CD14-positive monocyte (primary cell): Measurements from ENCODE around the gene ADGRL3. TPM values are rescaled to one million over a fixed set of nuclear protein-coding genes. Genes with fewer than 3 reads are reported as not detected.
"Not testable (repeated sequence)": the region's sequence is repeated elsewhere in the genome, so short reads cannot be mapped to it uniquely, and the experiment has no call there.

Experiments used
- DNase-seq, 3 donors: peaks; one replicate each; pipeline ENCODE4 v3.0.0-alpha.2; 2011 to 2022
- H2AFZ ChIP-seq: 2 replicates; pipeline ENCODE4 v1.6.0; 2012; ENCODE audit warnings: mild to moderate bottlenecking, low read depth, low read length, inconsistent platforms; ENCODE audit not compliant: insufficient read depth, poor library complexity, severe bottlenecking
- H3K27ac ChIP-seq, 2 donors: 1 replicate in 1 of 2; 2 replicates in 1 of 2; pipeline ENCODE4 v1.5.1; 2012 to 2013; ENCODE audit warnings: low read length in 2 of 2, control low read depth in 1 of 2, inconsistent platforms in 1 of 2, low read depth in 1 of 2, mild to moderate bottlenecking in 1 of 2
- H3K27me3 ChIP-seq, 2 donors: one replicate each; pipeline versions ENCODE4 v1.6.0 to v1.6.1; 2011 to 2013; ENCODE audit warnings: low read length in 2 of 2; ENCODE audit not compliant: control insufficient read depth in 2 of 2, insufficient read depth in 2 of 2
- H3K36me3 ChIP-seq, 2 donors: replicated peaks in 1 of 2; 1 replicate in 1 of 2; 2 replicates in 1 of 2; pipeline versions ENCODE4 v1.5.1 to v1.6.1; 2012 to 2013; ENCODE audit warnings: low read length in 2 of 2, control low read depth in 1 of 2, inconsistent platforms in 1 of 2, mild to moderate bottlenecking in 1 of 2; ENCODE audit not compliant: insufficient read depth in 2 of 2, control insufficient read depth in 1 of 2
- H3K4me1 ChIP-seq, 2 donors: 1 replicate in 1 of 2; 2 replicates in 1 of 2; pipeline versions ENCODE4 v1.5.1 to v1.6.1; 2012 to 2013; ENCODE audit warnings: low read length in 2 of 2, control low read depth in 1 of 2, inconsistent platforms in 1 of 2, mild to moderate bottlenecking in 1 of 2, moderate library complexity in 1 of 2; ENCODE audit not compliant: insufficient read depth in 2 of 2, control insufficient read depth in 1 of 2
- H3K4me2 ChIP-seq: replicated peaks from 2 replicates; pipeline ENCODE3; 2012; ENCODE audit warnings: low read length, moderate library complexity, mild to moderate bottlenecking; ENCODE audit not compliant: poor library complexity, severe bottlenecking; ENCODE audit errors: extremely low read depth
- H3K4me3 ChIP-seq, 3 experiments: fragments of 200-600 bp in 1 of 3; sonication (generic) in 1 of 3; replicated peaks in 1 of 3; 1 replicate in 2 of 3; 2 replicates in 1 of 3; pipeline ENCODE4 v1.5.1; 2011 to 2013; ENCODE audit warnings: low read length in 3 of 3, mild to moderate bottlenecking in 3 of 3, control low read depth in 2 of 3, low read depth in 2 of 3, inconsistent platforms in 1 of 3, moderate library complexity in 1 of 3
- H3K79me2 ChIP-seq: 2 replicates; pipeline ENCODE4 v1.6.0; 2012; ENCODE audit warnings: mild to moderate bottlenecking, control low read depth, inconsistent platforms, low read length, moderate library complexity; ENCODE audit not compliant: insufficient read depth
- H3K9ac ChIP-seq: 2 replicates; pipeline ENCODE4 v1.6.0; 2017; ENCODE audit warnings: low read length, mild to moderate bottlenecking; ENCODE audit not compliant: insufficient read depth, poor library complexity, severe bottlenecking
- H3K9me3 ChIP-seq, 2 donors: replicated peaks in 1 of 2; 1 replicate in 1 of 2; 2 replicates in 1 of 2; pipeline versions ENCODE4 v1.5.1 to v1.6.1; 2012 to 2013; ENCODE audit warnings: low read length in 2 of 2, control low read depth in 1 of 2; ENCODE audit not compliant: control insufficient read depth in 1 of 2, insufficient read depth in 1 of 2
- H4K20me1 ChIP-seq: 2 replicates; pipeline ENCODE4 v1.6.0; 2012; ENCODE audit warnings: mild to moderate bottlenecking, low read length, control low read depth, moderate library complexity; ENCODE audit not compliant: insufficient read depth
- H3K27ac Mint-ChIP-seq, 7 donors: one replicate each; pipeline ENCODE4 v1.8.0; 2020; ENCODE audit warnings: mild to moderate bottlenecking in 7 of 7, mixed read lengths in 7 of 7, moderate library complexity in 6 of 7, inconsistent platforms in 2 of 7
- H3K27me3 Mint-ChIP-seq, 3 donors: one replicate each; pipeline ENCODE4 v1.8.0; 2021 to 2022; ENCODE audit warnings: low read depth in 3 of 3, mild to moderate bottlenecking in 3 of 3, mixed read lengths in 3 of 3, moderate library complexity in 3 of 3, inconsistent platforms in 1 of 3
- H3K36me3 Mint-ChIP-seq, 2 donors: one replicate each; pipeline ENCODE4 v1.8.0; 2020; ENCODE audit warnings: mixed read lengths in 2 of 2, inconsistent platforms in 1 of 2, mild to moderate bottlenecking in 1 of 2
- H3K4me1 Mint-ChIP-seq: one replicate; pipeline ENCODE4 v1.8.0; 2020; ENCODE audit warnings: mild to moderate bottlenecking, mixed read lengths
- H3K4me3 Mint-ChIP-seq, 2 donors: one replicate each; pipeline ENCODE4 v1.8.0; 2020; ENCODE audit warnings: mild to moderate bottlenecking in 2 of 2, mixed read lengths in 2 of 2, moderate library complexity in 1 of 2
- H3K9me3 Mint-ChIP-seq, 7 donors: one replicate each; pipeline ENCODE4 v1.8.0; 2020 to 2022; ENCODE audit warnings: mixed read lengths in 7 of 7, mild to moderate bottlenecking in 6 of 7, moderate library complexity in 6 of 7, inconsistent platforms in 2 of 7
- CTCF ChIP-seq: fragments of 200-600 bp; IDR thresholded peaks from one replicate; pipeline ENCODE4 v1.8.0; 2022; ENCODE audit warnings: antibody characterized with exemption, mild to moderate bottlenecking
- WGBS: methylation state at CpG from one replicate; pipeline ENCODE4 v1.1.5; 2013; ENCODE audit warnings: missing lambda C conversion rate; ENCODE audit not compliant: insufficient coverage; 5-methylcytosine and 5-hydroxymethylcytosine counted together
- intact Hi-C, 2 donors: fragments of 100-400 bp; cut with micrococcal nuclease; formaldehyde crosslinking; loops; one replicate each; pipeline versions ENCODE4 v1.15.0 to v1.15.1; 2023
- polyA plus RNA-seq, 3 donors: library from polyadenylated mRNA; depleted of rRNA in 1 of 3; unstranded in 2 of 3; stranded (reverse) in 1 of 3; fragments of 300-500 nt in 2 of 3; fragments of >200 nt in 1 of 3; fragmentation: Illumina TruSeq in 2 of 3; gene quantifications; 1 replicate in 2 of 3; 2 replicates in 1 of 3; pipeline ENCODE4 v1.2.3, GENCODE V29; 2012 to 2021

Gene ADGRL3
- polyA plus RNA-seq, 3 donors = not detected

- TF ChIP-seq CTCF = no peak
- Histone ChIP-seq H3K27me3 (no peaks in the 10 kb centered on the region), H4K20me1 (no peaks in the 10 kb centered on the region), H3K4me1 (no peaks in the 10 kb centered on the region), H3K4me3 (no peak overlapping the region), H3K9ac (no peak overlapping the region), H3K36me3 (no peaks in the 10 kb centered on the region), H3K27ac (no peak overlapping the region), H3K9me3 (no peaks in the 10 kb centered on the region), H3K79me2 (no peaks in the 10 kb centered on the region), H2AFZ (no peak overlapping the region), H3K4me2 (no peak overlapping the region)
- Mint-ChIP-seq H3K27ac (peak overlapping the region in 1 of 7 donors; percentile 52), H3K27me3 (peaks cover 0 to 1% (median 0%) of the 10 kb centered on the region in 3 donors), H3K9me3 (peaks cover 0 to 5% (median 3%) of the 10 kb centered on the region in 7 donors), H3K4me1 (no peaks in the 10 kb centered on the region), H3K4me3 (no peak overlapping the region), H3K36me3 (no peaks in the 10 kb centered on the region)
- no peak for DNase-seq
- WGBS = 100% methylated on average over 1 of the region's 3 CpGs
- intact Hi-C loops = no loop called here
These were observed 651.0 kb downstream of the ADGRL3 start for GRCh38 chr4:61851126-61851525.

- H3K9ac ChIP-seq, H3K9me3 ChIP-seq, H3K36me3 Mint-ChIP-seq, H3K4me1 ChIP-seq, H3K27ac ChIP-seq, H2AFZ ChIP-seq, H3K27me3 Mint-ChIP-seq, H3K4me1 Mint-ChIP-seq, H3K36me3 ChIP-seq, H3K79me2 ChIP-seq, H3K27me3 ChIP-seq, intact Hi-C loops, H3K27ac Mint-ChIP-seq, H3K4me3 ChIP-seq, H3K4me3 Mint-ChIP-seq, DNase-seq, H3K4me2 ChIP-seq, H4K20me1 ChIP-seq: not testable (repeated sequence)
- H3K9me3 Mint-ChIP-seq = peaks cover 2 to 10% (median 5%) of the 10 kb centered on the region in 7 donors
- WGBS = 100% methylated on average over 3 of the region's 5 CpGs
These were observed 652.0 kb downstream of the ADGRL3 start for GRCh38 chr4:61852105-61852504.
